ENCODE data around the gene NAV2. TPM values are rescaled to one million over a fixed set of nuclear protein-coding genes. Genes with fewer than 3 reads are reported as not detected.

The NAV2 gene
- total RNA-seq, 1 donor from 2014 or later: 9.6 TPM

GRCh38 chr11:19683862-19684491, 28.7 kb upstream of the NAV2 start:
- no peak overlapping the region for H3K4me3 ChIP-seq
- peaks cover 8% of the 10 kb centered on the region for H3K27me3 Mint-ChIP-seq (ENCODE audit: insufficient read depth, low read depth)
- no peaks in the 10 kb centered on the region for H3F3A ChIP-seq (ENCODE audit: low read depth)
- no peaks in the 10 kb centered on the region for H3K36me3 Mint-ChIP-seq
- no peak overlapping the region for H2AFZ ChIP-seq (replicated peaks)
- DNase-seq (ENCODE audit: low spot score): no peak
- H4K20me1 ChIP-seq (ENCODE audit: low read depth): no peaks in the 10 kb centered on the region
- no peaks in the 10 kb centered on the region for H3K27me3 ChIP-seq
- TF ChIP-seq EZH2 (IDR thresholded peaks at IDR 0.05): no peak
- TF ChIP-seq, protein P1, sequence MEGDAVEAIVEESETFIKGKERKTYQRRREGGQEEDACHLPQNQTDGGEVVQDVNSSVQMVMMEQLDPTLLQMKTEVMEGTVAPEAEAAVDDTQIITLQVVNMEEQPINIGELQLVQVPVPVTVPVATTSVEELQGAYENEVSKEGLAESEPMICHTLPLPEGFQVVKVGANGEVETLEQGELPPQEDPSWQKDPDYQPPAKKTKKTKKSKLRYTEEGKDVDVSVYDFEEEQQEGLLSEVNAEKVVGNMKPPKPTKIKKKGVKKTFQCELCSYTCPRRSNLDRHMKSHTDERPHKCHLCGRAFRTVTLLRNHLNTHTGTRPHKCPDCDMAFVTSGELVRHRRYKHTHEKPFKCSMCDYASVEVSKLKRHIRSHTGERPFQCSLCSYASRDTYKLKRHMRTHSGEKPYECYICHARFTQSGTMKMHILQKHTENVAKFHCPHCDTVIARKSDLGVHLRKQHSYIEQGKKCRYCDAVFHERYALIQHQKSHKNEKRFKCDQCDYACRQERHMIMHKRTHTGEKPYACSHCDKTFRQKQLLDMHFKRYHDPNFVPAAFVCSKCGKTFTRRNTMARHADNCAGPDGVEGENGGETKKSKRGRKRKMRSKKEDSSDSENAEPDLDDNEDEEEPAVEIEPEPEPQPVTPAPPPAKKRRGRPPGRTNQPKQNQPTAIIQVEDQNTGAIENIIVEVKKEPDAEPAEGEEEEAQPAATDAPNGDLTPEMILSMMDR (IDR thresholded peaks at IDR 0.05): no peak
- no peaks in the 10 kb centered on the region for H3K9me3 ChIP-seq (ENCODE audit: low read depth)
- H3K4me2 ChIP-seq: no peak overlapping the region
- H3K36me3 ChIP-seq: no peaks in the 10 kb centered on the region
- no peaks in the 10 kb centered on the region for H3K79me2 ChIP-seq (ENCODE audit: low read depth)
- peaks cover 13% of the 10 kb centered on the region for H3K4me1 ChIP-seq
- no peak overlapping the region for H3K9ac ChIP-seq
- H3K27ac Mint-ChIP-seq: no peak overlapping the region
- peaks cover 47% of the 10 kb centered on the region for H3K4me1 Mint-ChIP-seq
- no peak overlapping the region for H3K27ac ChIP-seq
- no peak overlapping the region for H3K4me3 Mint-ChIP-seq
- no peaks in the 10 kb centered on the region for H3K9me3 Mint-ChIP-seq

DNA sequence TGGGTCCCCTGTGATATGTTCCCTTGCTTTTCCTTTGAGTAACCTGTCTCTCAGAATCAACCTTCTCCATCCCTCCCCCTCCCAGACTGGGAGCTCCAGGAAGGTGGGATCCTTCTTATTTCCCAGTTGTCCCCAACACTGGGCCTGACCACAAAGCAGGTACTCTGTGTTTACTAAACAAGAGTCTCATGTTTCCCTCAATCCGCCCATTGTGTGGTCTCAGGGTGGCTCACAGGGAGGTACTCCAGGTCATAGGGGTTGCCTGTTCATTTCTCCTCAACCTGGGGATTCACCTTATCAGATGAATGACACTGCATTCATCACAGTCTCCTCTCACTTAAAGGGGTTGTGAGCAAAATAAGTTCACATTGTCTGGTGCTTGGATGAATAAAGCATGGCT, 26.4 kb upstream of the NAV2 start:
- H3K4me2 ChIP-seq: no peak overlapping the region
- no peaks in the 10 kb centered on the region for H4K20me1 ChIP-seq (ENCODE audit: low read depth)
- H2AFZ ChIP-seq (replicated peaks): no peak overlapping the region
- no peak overlapping the region for H3K27ac ChIP-seq
- H3K36me3 ChIP-seq: no peaks in the 10 kb centered on the region
- H3K27me3 Mint-ChIP-seq (ENCODE audit: insufficient read depth, low read depth): peaks cover 9% of the 10 kb centered on the region
- no peaks in the 10 kb centered on the region for H3F3A ChIP-seq (ENCODE audit: low read depth)
- H3K79me2 ChIP-seq (ENCODE audit: low read depth): no peaks in the 10 kb centered on the region
- no peak overlapping the region for H3K4me3 ChIP-seq
- H3K4me3 Mint-ChIP-seq: no peak overlapping the region
- H3K4me1 Mint-ChIP-seq: peaks cover 31% of the 10 kb centered on the region
- H3K4me1 ChIP-seq: peaks cover 4% of the 10 kb centered on the region
- DNase-seq (ENCODE audit: low spot score): no peak
- TF ChIP-seq EZH2phosphoT487 (IDR thresholded peaks at IDR 0.05): no peak
- TF ChIP-seq, protein P1 (IDR thresholded peaks at IDR 0.05): no peak
- no peak for TF ChIP-seq EZH2 (IDR thresholded peaks at IDR 0.05)
- no peaks in the 10 kb centered on the region for H3K9me3 ChIP-seq (ENCODE audit: low read depth)
- no peak overlapping the region for H3K9ac ChIP-seq
- no peaks in the 10 kb centered on the region for H3K9me3 Mint-ChIP-seq
- no peaks in the 10 kb centered on the region for H3K27me3 ChIP-seq
- H3K27ac Mint-ChIP-seq: no peak overlapping the region
- no peaks in the 10 kb centered on the region for H3K36me3 Mint-ChIP-seq

DNA sequence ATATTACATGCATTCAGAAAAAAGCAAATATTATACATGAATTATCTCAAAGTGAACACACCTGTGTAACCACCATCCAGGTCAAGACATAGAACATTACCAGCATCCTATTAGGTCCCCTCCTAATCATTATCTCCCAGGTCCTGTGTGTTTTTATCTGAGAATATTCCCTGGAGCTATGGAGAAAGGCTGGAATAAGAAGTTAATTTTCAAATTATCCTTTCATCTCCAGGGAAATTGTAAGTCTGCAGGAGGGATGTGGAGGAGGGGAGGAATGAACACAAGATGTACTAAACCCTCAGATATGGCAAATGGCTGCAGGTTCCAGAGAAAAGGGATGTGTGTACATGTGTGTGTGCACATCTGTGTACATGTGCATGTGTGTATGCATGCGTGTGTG, 25.2 kb upstream of the NAV2 start:
- peaks cover 4% of the 10 kb centered on the region for H3K4me1 ChIP-seq
- DNase-seq (ENCODE audit: low spot score): no peak
- TF ChIP-seq EZH2phosphoT487 (IDR thresholded peaks at IDR 0.05) (no peak), EZH2 (IDR thresholded peaks at IDR 0.05) (no peak)
- TF ChIP-seq, protein P1 (IDR thresholded peaks at IDR 0.05): no peak
- no peak overlapping the region for H3K9ac ChIP-seq
- H3K27me3 ChIP-seq: no peaks in the 10 kb centered on the region
- Mint-ChIP-seq H3K36me3 (no peaks in the 10 kb centered on the region), H3K9me3 (no peaks in the 10 kb centered on the region), H3K27ac (peak overlapping the region; percentile 88), H3K4me1 (peaks cover 27% of the 10 kb centered on the region), H3K4me3 (no peak overlapping the region), H3K27me3 (ENCODE audit: insufficient read depth, low read depth) (peaks cover 12% of the 10 kb centered on the region)
- no peaks in the 10 kb centered on the region for H3K36me3 ChIP-seq
- no peak overlapping the region for H3K4me3 ChIP-seq
- H3K4me2 ChIP-seq: no peak overlapping the region
- H3K9me3 ChIP-seq (ENCODE audit: low read depth): no peaks in the 10 kb centered on the region
- H3F3A ChIP-seq (ENCODE audit: low read depth): no peaks in the 10 kb centered on the region
- H2AFZ ChIP-seq (replicated peaks): no peak overlapping the region
- H4K20me1 ChIP-seq (ENCODE audit: low read depth): no peaks in the 10 kb centered on the region
- no peaks in the 10 kb centered on the region for H3K79me2 ChIP-seq (ENCODE audit: low read depth)
- H3K27ac ChIP-seq: no peak overlapping the region

Measured in neural progenitor cell (in vitro differentiated cells).